Activated T-cell treated with anti-CD3 and anti-CD28 coated beads for 24 hours (primary cell): ENCODE results near the gene NPAS3.

Experiments
- DNase-seq: peaks from one replicate; pipeline ENCODE4 v3.0.0-alpha.2; 2020; ENCODE audit warnings: low read depth

NPAS3 gene

DNA sequence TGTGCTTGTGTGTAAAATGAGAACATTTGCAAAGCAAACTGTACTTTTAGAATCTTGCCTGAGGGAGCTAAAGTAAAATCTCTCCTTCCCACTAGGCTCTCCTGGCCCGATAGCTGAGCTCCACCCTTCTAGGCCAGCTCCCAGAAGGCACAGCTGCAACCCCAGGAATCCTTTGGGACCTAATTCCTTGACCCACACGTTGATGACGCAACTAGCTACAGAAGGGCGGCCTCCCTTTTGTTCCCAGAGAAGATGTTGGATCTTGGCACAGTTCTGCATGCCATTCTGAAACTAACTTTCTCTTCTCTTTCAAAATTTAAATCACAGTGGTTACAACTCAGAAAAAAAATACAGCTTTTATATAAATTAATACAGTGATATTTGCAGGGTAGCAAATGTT, 744.1 kb downstream of the NPAS3 start:
- no peak for DNase-seq

DNA sequence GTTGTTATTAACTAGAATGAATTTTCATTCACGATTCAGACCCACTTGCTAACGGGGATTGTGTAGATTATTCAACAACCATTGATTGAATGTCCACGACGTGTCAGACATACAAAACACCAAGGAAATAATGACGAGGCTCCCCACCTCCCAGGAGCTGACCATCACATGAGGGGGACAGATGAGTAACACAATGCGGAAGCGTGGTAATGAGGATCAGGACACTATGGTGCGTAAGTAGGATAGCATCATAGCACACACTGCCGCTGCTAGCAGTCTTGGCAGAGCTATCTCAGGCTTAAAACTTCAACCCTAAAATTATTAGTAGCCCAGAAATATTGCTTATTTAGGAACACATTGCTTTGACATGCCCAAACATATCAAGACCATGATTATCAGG, 746.3 kb downstream of the NPAS3 start:
- no peak for DNase-seq

DNA sequence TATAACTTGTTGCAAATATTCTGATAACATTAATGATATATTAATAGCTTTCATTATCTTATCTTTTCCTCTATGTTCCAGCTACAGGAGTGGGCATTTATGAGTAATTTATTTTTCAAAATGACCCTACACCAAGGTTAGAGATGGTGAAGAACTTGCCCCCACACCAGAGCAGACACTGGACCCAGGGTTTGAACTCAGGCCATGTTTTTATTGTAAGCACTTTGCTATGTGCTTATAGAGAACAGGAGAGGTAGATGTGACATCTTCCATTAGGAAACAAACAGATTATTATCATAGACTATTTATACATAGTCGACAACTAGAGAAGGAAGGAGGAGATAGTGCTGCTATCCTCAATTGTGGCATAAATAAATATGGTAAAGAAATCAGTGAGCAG, 747.0 kb downstream of the NPAS3 start:
- DNase-seq: no peak

DNA sequence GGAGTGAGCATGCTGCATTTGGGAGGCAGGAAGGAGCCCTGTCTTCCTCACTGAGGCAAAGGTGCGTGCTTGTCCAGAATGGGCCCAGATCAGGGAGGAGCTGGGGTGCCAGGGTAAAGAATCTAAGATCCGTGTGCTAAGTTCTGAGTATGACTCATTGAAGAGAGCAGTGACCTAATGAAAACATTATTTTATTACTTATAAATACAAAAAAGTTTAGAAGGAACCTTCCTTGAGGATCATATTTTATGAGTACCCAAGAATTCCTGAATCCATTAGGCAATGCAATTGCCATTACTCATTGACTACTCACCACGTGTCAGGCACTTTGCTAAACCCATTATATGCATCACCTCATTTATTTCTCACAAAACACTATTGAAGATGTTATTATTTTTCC, 747.5 kb downstream of the NPAS3 start:
- no peak for DNase-seq

DNA sequence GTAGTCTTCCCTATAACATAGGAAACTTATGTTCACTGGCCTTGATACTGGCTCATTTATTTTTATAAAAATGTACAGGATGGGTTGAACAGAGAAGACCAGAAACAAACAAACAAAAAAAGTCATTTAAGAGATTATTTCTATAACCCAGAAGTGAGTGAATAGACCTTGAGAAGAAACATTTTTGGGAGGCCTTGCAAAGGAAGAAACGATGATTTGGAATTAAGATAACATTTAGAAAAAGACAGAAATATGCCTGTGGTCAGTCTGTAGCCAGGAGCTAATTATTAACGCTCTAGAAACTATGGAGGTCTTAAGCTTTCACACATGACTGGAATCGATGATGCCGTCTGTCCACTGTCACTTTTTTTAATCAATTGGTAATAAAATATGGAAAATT, 748.2 kb downstream of the NPAS3 start:
- no peak for DNase-seq

DNA sequence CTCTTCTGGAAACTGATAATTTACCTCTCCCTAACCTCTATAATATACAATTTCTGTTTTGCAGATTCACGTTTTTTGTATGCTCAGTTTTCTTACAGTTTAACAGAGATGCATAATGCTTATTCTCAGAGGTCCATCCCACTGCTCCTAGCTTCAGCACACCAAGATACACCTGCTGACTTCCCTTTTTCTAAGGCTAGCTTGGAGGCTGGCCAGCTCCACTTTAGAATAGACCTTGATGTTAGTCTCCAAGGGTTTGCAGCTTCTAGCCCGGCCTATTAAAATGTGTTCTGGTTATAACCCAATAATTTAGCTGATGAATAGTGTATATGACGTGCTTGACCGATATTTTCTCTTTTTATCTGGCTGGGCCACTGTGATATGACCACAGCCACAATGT, 751.0 kb downstream of the NPAS3 start:
- no peak for DNase-seq

DNA sequence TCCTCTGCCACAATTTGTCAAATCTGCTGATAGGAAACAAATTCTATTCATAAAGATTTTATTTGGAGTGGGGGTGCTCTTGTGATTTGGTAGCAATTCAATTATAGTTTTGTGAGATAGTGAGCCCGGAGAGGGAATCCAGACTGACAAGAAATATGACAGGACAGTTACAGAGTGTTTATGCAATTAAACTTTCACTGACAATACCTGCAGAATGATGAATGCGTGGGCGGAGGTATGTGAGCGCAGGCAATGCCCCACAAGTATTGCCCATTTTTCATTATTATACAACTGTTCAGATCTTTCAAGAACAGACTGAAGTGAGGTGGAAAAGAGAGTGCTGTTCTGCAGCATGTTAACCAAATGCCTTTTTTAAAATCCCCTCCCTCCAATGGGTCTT, 753.2 kb downstream of the NPAS3 start:
- DNase-seq: no peak

DNA sequence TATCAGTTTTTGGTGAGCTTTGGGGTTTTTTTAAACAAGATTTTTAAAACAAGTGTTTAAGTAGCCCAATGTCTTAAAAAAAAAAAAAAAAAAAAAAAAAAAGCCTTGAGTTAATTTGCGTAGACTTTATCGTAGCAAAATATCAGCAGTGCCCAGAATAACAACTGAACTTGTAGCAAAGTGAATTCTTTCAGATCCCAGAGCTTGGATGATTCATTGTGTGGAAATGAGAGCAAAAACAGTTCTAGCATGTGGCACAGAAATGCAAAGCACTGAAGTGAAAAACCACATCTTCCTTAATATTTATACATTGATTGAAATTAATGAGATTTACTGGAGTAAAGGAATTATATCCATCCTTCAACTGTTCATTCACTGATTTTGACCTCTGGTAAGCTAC, 754.1 kb downstream of the NPAS3 start:
- no peak for DNase-seq

DNA sequence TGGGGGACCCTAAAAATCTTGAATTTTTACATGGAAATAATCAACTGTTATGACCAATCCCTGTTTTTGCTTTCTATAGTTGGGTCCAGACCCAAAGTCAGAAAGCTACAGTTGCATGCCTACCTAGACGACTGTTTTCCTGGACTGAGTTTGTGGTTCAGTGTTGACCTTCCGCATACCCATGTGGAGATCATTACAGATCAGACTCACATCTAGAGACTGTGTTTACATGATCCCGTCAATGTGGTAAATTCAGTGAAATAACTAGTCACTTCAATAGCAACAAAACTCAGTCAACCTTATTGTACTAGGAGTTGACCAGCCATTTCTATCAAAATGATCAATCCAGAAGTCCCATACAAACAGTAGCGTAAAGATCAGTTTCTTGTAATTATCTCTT, 754.6 kb downstream of the NPAS3 start:
- DNase-seq: no peak

DNA sequence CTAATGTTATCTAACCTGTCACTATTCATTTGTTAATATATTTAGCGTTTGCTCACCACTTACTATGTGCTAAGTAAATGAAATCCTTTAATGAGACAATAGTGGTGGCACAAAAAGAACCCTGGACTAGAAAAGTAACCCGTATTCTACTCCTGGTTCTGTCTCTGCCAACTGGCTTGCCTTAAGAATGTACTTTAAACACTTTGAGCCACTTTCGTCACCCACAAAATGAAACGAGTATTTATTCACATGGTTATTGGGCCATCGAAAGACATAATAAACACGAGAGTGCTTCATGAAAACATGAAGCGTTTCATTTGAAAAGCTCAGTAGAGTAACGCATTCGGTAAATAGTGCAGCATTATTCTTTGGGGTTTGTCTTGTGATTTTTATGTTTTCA, 757.5 kb downstream of the NPAS3 start:
- no peak for DNase-seq

DNA sequence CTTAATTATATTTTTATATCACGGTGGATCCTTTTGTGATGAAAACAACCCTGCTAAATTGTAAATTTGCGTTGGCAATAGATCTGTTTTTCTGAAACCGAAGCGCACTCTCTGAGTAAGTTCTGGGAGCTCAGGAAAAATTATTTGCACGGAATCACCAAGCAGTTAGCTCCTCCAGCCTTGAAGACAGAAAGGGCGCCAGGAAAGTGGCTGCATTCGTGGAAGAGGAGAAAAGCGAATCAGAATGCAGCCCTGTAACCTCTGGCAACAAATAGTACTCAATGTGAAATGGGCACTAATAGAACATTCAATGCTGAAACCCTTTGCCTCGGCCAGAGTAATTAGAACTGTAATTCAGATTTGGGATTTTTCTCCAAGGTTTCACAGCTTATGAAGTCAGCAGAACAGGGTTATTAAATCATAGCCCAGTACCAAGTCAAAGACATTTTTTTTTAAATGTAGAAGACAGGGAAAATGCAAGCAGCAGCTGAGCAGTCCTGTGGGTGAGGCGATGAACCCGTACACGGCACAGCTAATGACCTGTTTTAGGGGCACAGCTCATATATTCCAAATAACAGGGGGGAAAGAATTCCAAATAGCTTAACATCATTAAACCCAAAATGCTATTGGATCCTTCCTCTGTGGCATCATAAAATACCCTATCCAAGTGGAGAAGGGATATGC, 760.8 kb downstream of the NPAS3 start:
- DNase-seq: no peak

DNA sequence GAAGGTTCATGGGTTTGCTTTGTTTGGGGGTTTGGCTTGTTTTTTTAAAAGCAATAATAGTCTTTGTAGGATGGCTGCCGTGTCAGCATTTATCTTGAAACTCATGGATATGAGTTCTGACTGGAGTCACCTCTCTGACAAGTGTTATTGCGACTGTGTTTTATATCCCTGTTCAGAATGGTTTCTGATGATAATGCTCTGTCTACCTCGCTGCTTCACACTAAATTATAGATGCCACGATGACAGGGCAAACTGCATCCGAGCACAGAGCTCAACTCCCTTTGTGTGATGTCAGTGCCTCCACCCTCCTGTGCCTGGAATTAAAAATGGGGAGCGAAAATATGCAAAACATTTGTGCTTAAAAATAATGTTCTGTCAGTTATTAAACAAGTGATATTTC, 761.4 kb downstream of the NPAS3 start:
- no peak for DNase-seq

DNA sequence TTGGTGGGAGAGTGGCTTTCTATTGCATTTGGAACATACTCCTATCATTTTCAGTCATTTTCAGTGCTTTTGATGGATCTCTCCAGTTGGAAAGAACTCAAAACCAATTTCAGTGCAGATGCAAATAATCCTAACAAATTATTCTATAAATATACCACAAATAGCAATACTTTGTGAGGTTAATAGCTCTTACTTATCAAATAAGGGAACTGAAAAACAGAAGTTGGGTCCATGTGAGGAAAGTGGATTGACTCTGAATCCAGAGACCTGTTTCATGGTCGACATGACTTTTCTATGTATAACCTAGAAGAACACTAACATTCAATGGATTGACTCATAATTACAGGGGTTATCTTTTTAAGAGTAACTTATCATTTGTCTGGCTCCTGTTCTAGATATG, 763.6 kb downstream of the NPAS3 start:
- no peak for DNase-seq

DNA sequence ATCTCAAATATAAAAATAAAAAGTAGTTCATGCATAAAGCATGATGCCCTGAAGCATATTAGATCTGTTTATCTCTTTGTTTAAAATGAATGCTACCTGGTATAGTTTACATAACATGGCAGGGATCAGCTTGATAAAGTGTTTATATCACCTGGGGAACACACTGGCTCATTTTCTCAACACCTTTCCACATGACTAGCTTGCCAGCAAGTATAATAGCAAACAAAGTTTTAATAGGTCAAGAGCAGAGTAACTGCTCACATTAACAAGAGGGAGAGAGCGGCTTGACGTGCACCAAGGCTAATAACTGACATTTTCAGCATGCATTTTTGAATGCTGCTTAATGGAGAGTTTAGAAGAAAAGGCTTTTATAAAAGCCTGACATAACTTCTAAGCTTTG, 765.8 kb downstream of the NPAS3 start:
- DNase-seq: no peak

DNA sequence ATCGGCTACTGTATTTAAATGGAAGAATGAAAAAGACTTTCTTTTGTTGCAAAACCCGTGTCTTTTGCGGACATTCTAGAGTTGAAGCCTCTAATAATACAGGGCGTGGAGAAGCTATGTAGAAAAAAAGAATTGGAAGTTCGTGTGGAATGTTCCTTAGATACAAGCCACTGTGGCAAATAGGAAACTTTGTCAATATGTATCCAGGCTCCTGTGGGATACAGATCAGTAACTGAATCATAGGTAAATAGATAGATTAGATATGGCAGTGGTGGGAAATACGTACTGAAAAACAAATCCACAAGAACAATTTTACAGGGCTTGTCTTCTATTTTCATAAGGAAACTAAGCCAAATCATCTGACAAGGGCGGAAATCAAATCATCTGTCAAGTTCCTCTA, 766.8 kb downstream of the NPAS3 start:
- DNase-seq: no peak

DNA sequence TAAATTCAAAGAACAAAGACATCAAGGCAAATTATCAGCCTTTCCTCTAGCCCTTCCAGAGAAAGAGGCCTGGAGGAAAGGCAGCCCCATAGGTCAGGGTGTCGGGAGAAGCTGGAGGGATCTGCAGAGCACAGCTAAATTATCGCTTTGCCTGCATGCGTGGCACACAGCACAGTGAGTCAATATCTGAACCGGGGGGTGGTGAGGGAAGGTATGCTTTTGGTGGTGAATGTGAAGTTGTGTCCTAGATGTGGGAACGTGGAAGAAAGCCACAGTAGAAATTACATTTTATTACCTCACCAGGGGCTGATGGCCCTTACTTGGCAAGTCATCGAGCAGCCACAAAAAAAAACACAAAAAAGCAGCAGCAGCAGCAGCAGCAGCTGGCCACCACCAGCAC, 769.0 kb downstream of the NPAS3 start:
- no peak for DNase-seq

DNA sequence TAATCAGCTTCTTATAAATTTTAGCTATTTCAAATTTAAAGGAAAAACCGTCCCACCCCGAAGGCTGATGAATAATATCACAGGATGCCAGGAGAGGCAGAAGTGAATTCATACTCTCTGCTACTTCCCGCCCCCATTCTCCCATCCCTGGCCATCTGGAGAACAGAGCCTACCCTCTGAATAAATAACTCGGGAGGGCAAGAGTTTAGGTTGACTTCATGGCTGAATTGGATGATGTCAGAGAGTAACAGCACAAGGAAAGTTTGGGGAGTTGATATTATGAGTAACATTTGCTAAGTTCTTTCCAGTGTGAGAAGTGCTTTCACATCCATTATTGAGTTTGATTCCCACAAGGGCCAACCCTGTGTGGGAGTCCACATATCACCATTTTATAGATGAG, 770.6 kb downstream of the NPAS3 start:
- no peak for DNase-seq

DNA sequence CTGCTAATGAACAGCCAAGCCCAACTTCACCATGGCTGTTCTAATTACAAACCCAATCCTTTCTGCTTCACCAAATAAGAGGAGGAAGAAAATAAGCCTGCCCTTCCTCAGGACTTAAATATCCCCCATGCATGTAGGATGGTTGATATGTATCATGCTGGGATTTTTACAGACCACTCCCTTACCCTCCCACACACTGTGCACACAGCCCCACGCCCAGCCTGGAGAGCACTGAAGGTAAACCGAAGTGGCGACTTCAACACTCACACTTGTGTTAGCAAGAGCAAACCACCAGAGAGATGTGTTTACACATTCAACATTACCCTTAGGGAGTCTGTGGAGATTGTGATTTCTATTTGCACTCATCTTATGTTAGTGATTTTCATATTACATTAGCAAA, 771.0 kb downstream of the NPAS3 start:
- DNase-seq: no peak

DNA sequence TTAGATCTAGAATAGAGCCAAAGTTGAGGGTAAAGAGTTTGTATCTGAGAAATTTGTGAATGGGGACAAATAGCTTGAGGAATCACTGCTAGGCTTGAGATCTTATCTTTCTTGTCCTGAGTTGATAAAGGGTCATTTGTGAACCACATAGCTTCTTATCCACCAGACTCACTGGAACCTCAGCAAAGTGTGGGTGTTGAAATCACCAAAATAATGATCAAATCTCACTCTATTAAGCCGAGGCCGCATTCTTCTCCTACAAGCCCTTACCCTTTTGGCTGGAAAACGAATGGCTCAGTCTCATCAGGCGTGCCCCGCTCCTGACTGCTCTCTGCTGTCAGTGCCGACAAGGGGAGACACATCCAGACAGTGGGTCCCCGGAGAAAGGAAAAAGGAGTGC, 771.6 kb downstream of the NPAS3 start:
- no peak for DNase-seq

DNA sequence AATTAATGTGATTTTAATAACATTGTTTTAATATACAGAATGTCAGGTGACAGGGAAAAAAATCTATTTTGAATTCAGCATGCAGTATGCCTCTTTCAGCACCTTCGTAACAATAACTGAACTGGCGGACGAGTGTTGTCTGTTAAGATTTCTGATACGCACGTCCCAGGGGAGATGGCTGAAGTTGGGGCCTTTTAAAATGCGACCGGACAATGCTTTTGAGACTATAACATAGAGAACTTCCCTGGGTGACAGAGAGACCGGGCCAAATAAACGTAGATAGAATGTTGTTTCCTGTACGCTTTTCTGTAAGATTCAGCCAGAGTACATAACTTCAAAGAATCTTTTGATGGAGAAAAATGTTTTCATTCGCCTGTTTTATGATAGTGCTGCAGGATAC, 772.5 kb downstream of the NPAS3 start:
- DNase-seq: no peak

DNA sequence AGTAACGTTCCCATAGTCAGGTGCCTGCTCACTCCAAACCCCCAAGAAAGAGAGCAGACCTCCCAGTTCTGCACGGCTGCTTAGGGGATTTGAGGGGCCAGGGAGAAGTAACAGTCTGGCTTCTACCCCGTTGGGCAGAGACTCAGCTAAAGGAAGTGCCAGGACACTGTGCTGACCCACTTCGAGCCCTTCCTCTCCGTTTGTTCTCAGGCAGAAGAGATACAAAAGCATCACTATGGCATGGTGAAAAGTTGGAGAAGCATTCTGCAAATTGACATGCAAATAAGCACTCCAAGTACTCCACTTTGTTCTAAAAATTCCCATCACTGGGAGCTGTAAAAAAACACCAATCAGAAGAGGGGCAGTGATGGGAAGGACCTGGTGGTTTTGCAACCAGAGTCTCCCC, 773.1 kb downstream of the NPAS3 start:
- no peak for DNase-seq

DNA sequence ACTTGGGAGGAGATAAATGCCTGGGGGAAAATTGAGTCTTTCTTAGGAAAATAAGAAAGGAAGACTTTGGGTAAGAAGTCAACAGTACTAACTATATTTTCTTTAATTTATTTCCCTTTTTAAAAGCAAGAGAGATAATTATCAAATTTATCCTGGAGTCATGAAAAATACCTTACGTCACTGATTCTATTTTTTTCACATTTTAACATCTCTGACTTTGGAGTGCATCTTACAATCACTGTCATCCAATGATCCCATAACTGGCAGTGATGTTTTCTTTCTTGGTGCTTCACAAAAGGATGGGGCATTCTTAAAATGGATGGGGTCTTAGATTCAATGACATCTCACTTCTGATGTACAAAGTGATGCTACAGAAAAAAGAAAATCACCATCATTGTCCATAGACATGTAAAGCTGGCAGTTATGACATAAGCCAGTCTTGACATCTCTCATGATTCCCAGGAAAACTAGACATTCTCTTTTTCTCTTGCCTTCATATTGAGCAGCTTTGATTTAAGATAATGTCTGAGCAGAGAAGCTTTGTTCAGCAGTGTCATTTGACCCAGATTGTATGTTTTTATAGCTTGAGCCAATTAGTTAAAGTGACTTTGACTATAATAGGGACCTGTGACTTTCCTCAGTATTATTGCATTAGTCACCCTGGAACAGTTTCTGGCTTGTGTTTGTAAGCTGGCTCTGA, 776.0 kb downstream of the NPAS3 start:
- DNase-seq: no peak

DNA sequence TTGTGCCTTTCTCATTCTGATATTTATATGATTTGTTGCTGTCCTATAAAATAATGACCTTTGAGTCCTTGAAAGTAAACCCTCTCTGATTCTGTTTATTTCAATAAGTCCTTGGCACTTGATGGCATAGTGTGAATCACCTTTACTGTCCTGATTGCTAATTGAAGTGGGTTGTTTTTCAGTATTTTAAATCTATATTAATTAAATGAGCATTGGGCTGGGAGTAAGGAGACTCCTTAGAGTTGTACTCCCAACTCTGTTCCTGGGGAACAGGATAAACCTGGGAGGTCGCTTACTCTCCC, 776.5 kb downstream of the NPAS3 start:
- no peak for DNase-seq

DNA sequence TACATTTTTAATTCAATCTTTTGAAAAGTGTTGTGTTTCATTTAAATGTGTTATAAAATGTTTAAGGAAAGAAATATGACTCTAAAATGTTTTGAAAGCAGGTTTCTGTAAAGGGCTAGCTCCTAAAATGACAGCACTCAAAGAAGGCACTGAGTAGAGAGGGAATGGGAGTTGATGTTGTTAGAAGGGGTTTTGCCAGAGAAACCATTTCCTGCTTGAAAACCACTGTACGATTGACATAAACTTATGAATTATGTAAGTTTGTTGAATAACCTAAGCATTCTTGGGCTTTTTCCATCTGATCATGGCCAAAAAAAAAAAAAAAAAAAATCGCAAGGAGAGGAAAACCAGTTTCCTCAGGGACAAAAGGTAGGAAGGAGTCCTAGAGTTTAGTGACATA, 778.2 kb downstream of the NPAS3 start:
- DNase-seq: no peak
